ENCODE measurements around the gene CXorf66.

The CXorf66 gene

GRCh38 chrX:139949703-139950102, 15.6 kb downstream of the CXorf66 start:
- no peak for TF ChIP-seq EZH2 (IDR thresholded peaks at IDR 0.05; ENCODE audit: borderline replicate concordance, low read depth, low read length, severe bottlenecking)
- TF ChIP-seq, protein P1, sequence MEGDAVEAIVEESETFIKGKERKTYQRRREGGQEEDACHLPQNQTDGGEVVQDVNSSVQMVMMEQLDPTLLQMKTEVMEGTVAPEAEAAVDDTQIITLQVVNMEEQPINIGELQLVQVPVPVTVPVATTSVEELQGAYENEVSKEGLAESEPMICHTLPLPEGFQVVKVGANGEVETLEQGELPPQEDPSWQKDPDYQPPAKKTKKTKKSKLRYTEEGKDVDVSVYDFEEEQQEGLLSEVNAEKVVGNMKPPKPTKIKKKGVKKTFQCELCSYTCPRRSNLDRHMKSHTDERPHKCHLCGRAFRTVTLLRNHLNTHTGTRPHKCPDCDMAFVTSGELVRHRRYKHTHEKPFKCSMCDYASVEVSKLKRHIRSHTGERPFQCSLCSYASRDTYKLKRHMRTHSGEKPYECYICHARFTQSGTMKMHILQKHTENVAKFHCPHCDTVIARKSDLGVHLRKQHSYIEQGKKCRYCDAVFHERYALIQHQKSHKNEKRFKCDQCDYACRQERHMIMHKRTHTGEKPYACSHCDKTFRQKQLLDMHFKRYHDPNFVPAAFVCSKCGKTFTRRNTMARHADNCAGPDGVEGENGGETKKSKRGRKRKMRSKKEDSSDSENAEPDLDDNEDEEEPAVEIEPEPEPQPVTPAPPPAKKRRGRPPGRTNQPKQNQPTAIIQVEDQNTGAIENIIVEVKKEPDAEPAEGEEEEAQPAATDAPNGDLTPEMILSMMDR (IDR thresholded peaks at IDR 0.05; ENCODE audit: borderline replicate concordance, extremely low read depth, low read length, poor library complexity, severe bottlenecking), result no peak
- no peak for ATAC-seq (ENCODE audit: insufficient read depth, low read depth)
- no peaks in the 10 kb centered on the region for H3K36me3 ChIP-seq (ENCODE audit: insufficient read depth, low read length)
- H3K79me2 ChIP-seq (ENCODE audit: insufficient read depth, low read length), result no peaks in the 10 kb centered on the region
- no peak overlapping the region for H3K4me3 ChIP-seq (ENCODE audit: low read depth in 1 of 2, low read length in 2 of 2)
- no peak overlapping the region for H2AFZ ChIP-seq (ENCODE audit: low read depth, low read length)
- no peak overlapping the region for H3K27ac ChIP-seq (ENCODE audit: low read length)
- no peak overlapping the region for H3K4me2 ChIP-seq (ENCODE audit: insufficient read depth, low read length)
- no peak for DNase-seq
- no peaks in the 10 kb centered on the region for H3K9me3 ChIP-seq (ENCODE audit: insufficient read depth, low read length, severe bottlenecking)
- H3K9ac ChIP-seq (ENCODE audit: low read depth, low read length), result no peak overlapping the region
- H3K27me3 ChIP-seq (ENCODE audit: insufficient read depth, low read length, poor library complexity), result no peaks in the 10 kb centered on the region
- no peaks in the 10 kb centered on the region for H3K4me1 ChIP-seq (ENCODE audit: insufficient read depth, low read length)
- H4K20me1 ChIP-seq (ENCODE audit: insufficient read depth, low read length), result no peaks in the 10 kb centered on the region

GRCh38 chrX:139945075-139945474, 20.2 kb downstream of the CXorf66 start:
- no peak overlapping the region for H3K4me2 ChIP-seq (ENCODE audit: insufficient read depth, low read length)
- H3K9ac ChIP-seq (ENCODE audit: low read depth, low read length), result no peak overlapping the region
- no peaks in the 10 kb centered on the region for H3K4me1 ChIP-seq (ENCODE audit: insufficient read depth, low read length)
- no peak overlapping the region for H3K4me3 ChIP-seq (ENCODE audit: low read depth in 1 of 2, low read length in 2 of 2)
- H2AFZ ChIP-seq (ENCODE audit: low read depth, low read length), result no peak overlapping the region
- no peaks in the 10 kb centered on the region for H3K36me3 ChIP-seq (ENCODE audit: insufficient read depth, low read length)
- no peaks in the 10 kb centered on the region for H3K9me3 ChIP-seq (ENCODE audit: insufficient read depth, low read length, severe bottlenecking)
- H3K27ac ChIP-seq (ENCODE audit: low read length), result no peak overlapping the region
- no peak for DNase-seq
- no peaks in the 10 kb centered on the region for H3K27me3 ChIP-seq (ENCODE audit: insufficient read depth, low read length, poor library complexity)
- TF ChIP-seq EZH2 (IDR thresholded peaks at IDR 0.05; ENCODE audit: borderline replicate concordance, low read depth, low read length, severe bottlenecking), result no peak
- TF ChIP-seq, protein P1 (IDR thresholded peaks at IDR 0.05; ENCODE audit: borderline replicate concordance, extremely low read depth, low read length, poor library complexity, severe bottlenecking), result no peak
- no peaks in the 10 kb centered on the region for H3K79me2 ChIP-seq (ENCODE audit: insufficient read depth, low read length)
- H4K20me1 ChIP-seq (ENCODE audit: insufficient read depth, low read length), result no peaks in the 10 kb centered on the region
- ATAC-seq (ENCODE audit: insufficient read depth, low read depth), result no peak

DNA sequence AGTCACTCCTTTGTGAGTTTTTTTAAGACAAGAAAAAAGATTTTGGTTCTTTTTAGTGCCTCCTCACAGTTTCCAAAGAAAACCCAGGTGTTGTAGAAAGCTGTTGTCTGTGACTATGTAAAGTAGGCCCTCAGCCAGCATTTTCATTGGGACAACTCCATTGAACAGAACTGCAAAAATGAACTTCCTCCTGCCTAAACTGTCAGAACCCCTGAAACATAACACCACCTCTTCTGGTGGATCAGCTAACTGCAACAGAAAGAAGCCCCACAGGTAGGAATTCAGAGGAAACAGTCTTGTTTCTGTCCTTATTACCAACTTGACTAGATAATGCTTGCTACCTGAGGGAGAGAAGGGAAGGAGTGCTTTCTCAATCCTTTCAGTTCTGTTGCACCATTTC, 29.1 kb downstream of the CXorf66 start:
- DNase-seq (no peak), ATAC-seq (ENCODE audit: insufficient read depth, low read depth) (no peak)
- no peaks in the 10 kb centered on the region for H3K27me3 ChIP-seq (ENCODE audit: insufficient read depth, low read length, poor library complexity)
- no peak overlapping the region for H3K27ac ChIP-seq (ENCODE audit: low read length)
- H3K9me3 ChIP-seq (ENCODE audit: insufficient read depth, low read length, severe bottlenecking), result no peaks in the 10 kb centered on the region
- H3K4me1 ChIP-seq (ENCODE audit: insufficient read depth, low read length), result peaks cover 9% of the 10 kb centered on the region
- H3K36me3 ChIP-seq (ENCODE audit: insufficient read depth, low read length), result no peaks in the 10 kb centered on the region
- H3K4me2 ChIP-seq (ENCODE audit: insufficient read depth, low read length), result no peak overlapping the region
- peaks cover 7% of the 10 kb centered on the region for H3K79me2 ChIP-seq (ENCODE audit: insufficient read depth, low read length)
- no peaks in the 10 kb centered on the region for H4K20me1 ChIP-seq (ENCODE audit: insufficient read depth, low read length)
- H3K9ac ChIP-seq (ENCODE audit: low read depth, low read length), result no peak overlapping the region
- H3K4me3 ChIP-seq (ENCODE audit: low read depth in 1 of 2, low read length in 2 of 2), result no peak overlapping the region
- no peak for TF ChIP-seq EZH2 (IDR thresholded peaks at IDR 0.05; ENCODE audit: borderline replicate concordance, low read depth, low read length, severe bottlenecking)
- TF ChIP-seq, protein P1 (IDR thresholded peaks at IDR 0.05; ENCODE audit: borderline replicate concordance, extremely low read depth, low read length, poor library complexity, severe bottlenecking), result no peak
- no peak overlapping the region for H2AFZ ChIP-seq (ENCODE audit: low read depth, low read length)

DNA sequence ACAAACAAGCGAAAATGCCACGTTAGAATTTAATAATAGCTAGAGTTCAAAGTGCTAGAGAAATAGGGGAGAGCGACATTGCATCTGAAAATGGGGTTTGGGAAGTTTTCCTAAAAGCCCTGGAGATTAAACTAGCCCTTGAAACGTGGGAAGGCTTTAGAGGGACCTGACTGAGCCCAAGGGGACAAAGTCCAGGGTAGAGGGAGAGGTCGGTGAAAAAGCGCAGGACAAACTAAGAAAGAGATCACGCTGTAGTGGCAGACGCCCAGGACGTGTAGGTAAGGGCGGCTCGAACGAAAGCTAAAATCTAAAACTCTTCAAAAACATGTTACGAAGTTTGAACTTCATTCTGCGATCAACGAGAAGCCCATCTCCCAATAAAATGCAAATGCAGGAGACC, 31.4 kb downstream of the CXorf66 start:
- peaks cover 26% of the 10 kb centered on the region for H3K79me2 ChIP-seq (ENCODE audit: insufficient read depth, low read length)
- H3K4me1 ChIP-seq (ENCODE audit: insufficient read depth, low read length), result peaks cover 25% of the 10 kb centered on the region
- TF ChIP-seq, protein P1 (IDR thresholded peaks at IDR 0.05; ENCODE audit: borderline replicate concordance, extremely low read depth, low read length, poor library complexity, severe bottlenecking), result no peak
- TF ChIP-seq EZH2 (IDR thresholded peaks at IDR 0.05; ENCODE audit: borderline replicate concordance, low read depth, low read length, severe bottlenecking), result no peak
- no peaks in the 10 kb centered on the region for H3K36me3 ChIP-seq (ENCODE audit: insufficient read depth, low read length)
- H3K4me3 ChIP-seq (ENCODE audit: low read depth in 1 of 2, low read length in 2 of 2), result peak overlapping the region in 1 of 2 experiments; percentile 71; a peak in 2 of 4 replicates
- H4K20me1 ChIP-seq (ENCODE audit: insufficient read depth, low read length), result no peaks in the 10 kb centered on the region; the same call in 1 of the 2 replicates
- no peak for ATAC-seq (ENCODE audit: insufficient read depth, low read depth)
- H3K9ac ChIP-seq (ENCODE audit: low read depth, low read length), result peak overlapping the region; percentile 80
- no peaks in the 10 kb centered on the region for H3K9me3 ChIP-seq (ENCODE audit: insufficient read depth, low read length, severe bottlenecking)
- no peak for DNase-seq
- H3K27me3 ChIP-seq (ENCODE audit: insufficient read depth, low read length, poor library complexity), result no peaks in the 10 kb centered on the region
- H3K4me2 ChIP-seq (ENCODE audit: insufficient read depth, low read length), result peak overlapping the region; percentile 76
- peak overlapping the region; percentile 90 for H2AFZ ChIP-seq (ENCODE audit: low read depth, low read length)
- peak overlapping the region; percentile 81 for H3K27ac ChIP-seq (ENCODE audit: low read length)

Data from DND-41 (cell line).